ENCODE data around the gene DNAJC25. TPM values are rescaled to one million over a fixed set of nuclear protein-coding genes. Genes with fewer than 3 reads are reported as not detected.

Gene DNAJC25
- total RNA-seq, 1 donor from 2014 or later, result 9.6 TPM

DNA sequence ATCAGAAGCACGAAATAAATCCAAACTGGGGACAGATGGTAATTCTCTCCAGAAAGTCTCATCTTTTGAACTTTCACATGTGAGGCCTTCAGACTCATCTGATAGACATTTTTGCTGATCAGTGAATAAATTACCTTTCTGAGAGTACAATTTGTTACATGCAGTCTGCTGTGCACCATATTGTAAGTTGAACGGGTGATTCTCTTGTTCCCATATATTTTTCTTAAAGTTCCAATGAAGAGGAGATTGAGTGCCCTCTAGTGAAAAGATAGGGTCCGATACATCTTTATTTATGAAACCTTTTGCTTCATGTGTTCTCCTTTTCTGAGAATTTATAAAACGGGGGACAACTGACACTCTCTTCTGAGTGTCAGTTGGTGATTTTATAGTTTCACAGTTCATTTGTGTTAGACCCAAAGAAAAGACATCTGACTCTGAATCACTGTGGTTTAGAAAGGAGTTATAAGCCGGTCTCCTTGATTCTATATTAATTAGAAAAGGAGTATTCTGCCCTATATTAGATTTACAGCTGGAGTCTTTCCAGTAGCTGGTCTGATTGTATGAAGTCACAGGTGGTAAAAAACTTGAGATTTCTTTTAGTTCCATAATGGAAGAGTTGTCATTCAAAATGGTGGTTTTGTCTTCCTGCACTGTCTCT lies 60.7 kb downstream of the DNAJC25 start:
- no peaks in the 10 kb centered on the region for H3K27me3 Mint-ChIP-seq
- no peaks in the 10 kb centered on the region for H3K36me3 Mint-ChIP-seq
- peaks cover 10% of the 10 kb centered on the region for H3K4me1 Mint-ChIP-seq (ENCODE audit: unreplicated experiment)
- TF ChIP-seq CTCF (conservative IDR thresholded peaks at IDR 0.05), result peak; percentile 67
- no peak for DNase-seq (ENCODE audit: extremely low spot score, unreplicated experiment)
- H3K27ac Mint-ChIP-seq, result no peak overlapping the region
- no peaks in the 10 kb centered on the region for H3K9me3 Mint-ChIP-seq
- no peak overlapping the region for H3K4me3 Mint-ChIP-seq

DNA sequence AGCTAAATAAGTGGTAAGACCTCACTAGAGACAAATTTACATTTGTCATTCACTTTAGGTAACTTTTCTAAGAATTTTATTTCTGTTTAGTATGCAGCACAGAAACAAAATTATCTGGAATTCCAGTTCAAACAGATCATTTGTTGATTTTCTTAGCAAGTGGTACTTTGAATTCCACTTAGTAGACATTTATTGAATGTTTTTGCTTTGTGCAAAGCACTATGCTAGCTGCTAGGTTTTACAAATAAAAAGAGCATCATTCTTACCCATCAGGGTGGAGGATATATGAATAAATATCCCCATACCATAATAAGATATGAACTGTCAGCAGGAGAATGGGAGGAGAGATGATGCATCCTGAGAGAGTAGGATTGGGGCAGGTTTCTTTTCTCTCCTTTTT lies 65.7 kb downstream of the DNAJC25 start:
- no peak for DNase-seq (ENCODE audit: extremely low spot score, unreplicated experiment)
- Mint-ChIP-seq H3K4me1 (ENCODE audit: unreplicated experiment) (peaks cover 1% of the 10 kb centered on the region), H3K4me3 (no peak overlapping the region), H3K36me3 (no peaks in the 10 kb centered on the region), H3K9me3 (no peaks in the 10 kb centered on the region), H3K27me3 (no peaks in the 10 kb centered on the region), H3K27ac (no peak overlapping the region)
- no peak for TF ChIP-seq CTCF (conservative IDR thresholded peaks at IDR 0.05)

DNA sequence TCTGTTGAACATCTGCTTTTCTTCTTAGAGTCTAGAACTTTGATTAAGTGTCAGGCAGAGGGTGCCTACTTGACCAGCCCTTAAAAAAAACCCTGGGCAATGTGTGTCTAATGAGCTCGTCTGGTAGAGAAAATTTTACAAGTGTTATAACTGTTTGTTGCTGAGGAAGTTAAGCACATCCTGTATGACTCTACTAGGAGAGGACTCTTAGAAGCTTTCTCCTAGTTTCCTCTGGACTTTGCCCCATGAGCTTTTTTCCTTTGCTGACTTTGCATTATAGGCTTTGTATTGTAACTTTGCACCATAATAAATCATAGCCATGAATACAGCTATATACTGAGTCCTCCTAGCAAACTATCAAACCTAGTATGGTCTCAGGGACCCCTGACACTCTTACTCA lies 69.6 kb downstream of the DNAJC25 start:
- Mint-ChIP-seq H3K4me3 (no peak overlapping the region), H3K36me3 (no peaks in the 10 kb centered on the region), H3K27me3 (no peaks in the 10 kb centered on the region), H3K4me1 (ENCODE audit: unreplicated experiment) (no peaks in the 10 kb centered on the region), H3K9me3 (no peaks in the 10 kb centered on the region), H3K27ac (no peak overlapping the region)
- no peak for DNase-seq (ENCODE audit: extremely low spot score, unreplicated experiment)
- no peak for TF ChIP-seq CTCF (conservative IDR thresholded peaks at IDR 0.05)

Other genes starting within 250 kb of the DNAJC25 start
- 73.8 and 82.9 TPM in 2 replicates for gene ECPAS, start 147.0 kb upstream of the DNAJC25 start, total RNA-seq (ENCODE audit: low replicate concordance)
- 4.1 and 11.7 TPM in 2 replicates for gene ZNF483, start 106.2 kb upstream of the DNAJC25 start, total RNA-seq (ENCODE audit: low replicate concordance)
- gene PTGR1, start 31.7 kb upstream of the DNAJC25 start, total RNA-seq (ENCODE audit: low replicate concordance), result 67.3 and 75.4 TPM in 2 replicates
- 32.6 and 62.2 TPM in 2 replicates for gene GNG10, start 30.3 kb downstream of the DNAJC25 start, total RNA-seq (ENCODE audit: low replicate concordance)
- gene SHOC1, start 163.6 kb downstream of the DNAJC25 start, total RNA-seq (ENCODE audit: low replicate concordance), result not detected in 2 replicates

All from type B pancreatic cell (in vitro differentiated cells).